Stimulated activated CD4-positive, alpha-beta T cell treated with anti-CD3 and anti-CD28 coated beads, TNF-alpha, amount 100 ng/mL, for 24 hours (primary cell): ENCODE data around the gene FAM221B.

Experiments
- DNase-seq, 3 experiments: peaks; one replicate each; pipeline ENCODE4 v3.0.0-alpha.2; 2020; ENCODE audit warnings: low read depth in 3 of 3

The FAM221B gene

DNA sequence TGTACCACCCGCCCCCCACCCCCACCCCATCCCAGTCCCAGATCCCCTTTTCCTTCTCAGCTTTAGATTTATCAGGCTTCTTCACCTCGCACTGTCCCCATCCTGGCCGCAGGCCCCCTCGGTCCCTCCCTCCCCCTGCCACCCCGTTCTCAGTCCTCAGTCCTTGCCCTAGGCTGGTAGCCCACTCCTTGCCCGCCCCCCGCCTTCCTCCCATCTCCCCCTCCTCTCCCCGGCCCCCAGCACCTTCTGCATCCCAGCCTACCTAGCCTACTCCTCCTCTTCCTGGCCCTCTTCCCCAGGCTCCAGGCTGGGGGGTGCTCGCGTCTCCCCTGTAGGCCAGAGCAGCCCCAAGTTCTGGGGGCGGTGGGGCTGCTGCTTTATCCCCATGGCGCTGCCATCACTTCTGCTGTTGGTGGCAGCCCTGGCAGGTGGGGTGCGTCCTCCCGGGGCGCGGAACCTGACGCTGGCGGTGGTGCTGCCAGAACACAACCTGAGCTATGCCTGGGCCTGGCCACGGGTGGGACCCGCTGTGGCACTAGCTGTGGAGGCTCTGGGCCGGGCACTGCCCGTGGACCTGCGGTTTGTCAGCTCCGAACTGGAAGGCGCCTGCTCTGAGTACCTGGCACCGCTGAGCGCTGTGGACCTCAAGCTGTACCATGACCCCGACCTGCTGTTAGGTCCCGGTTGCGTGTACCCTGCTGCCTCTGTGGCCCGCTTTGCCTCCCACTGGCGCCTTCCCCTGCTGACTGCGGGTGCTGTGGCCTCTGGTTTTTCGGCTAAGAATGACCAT is 36.3 kb downstream of the FAM221B start:
- no peak for DNase-seq

DNA sequence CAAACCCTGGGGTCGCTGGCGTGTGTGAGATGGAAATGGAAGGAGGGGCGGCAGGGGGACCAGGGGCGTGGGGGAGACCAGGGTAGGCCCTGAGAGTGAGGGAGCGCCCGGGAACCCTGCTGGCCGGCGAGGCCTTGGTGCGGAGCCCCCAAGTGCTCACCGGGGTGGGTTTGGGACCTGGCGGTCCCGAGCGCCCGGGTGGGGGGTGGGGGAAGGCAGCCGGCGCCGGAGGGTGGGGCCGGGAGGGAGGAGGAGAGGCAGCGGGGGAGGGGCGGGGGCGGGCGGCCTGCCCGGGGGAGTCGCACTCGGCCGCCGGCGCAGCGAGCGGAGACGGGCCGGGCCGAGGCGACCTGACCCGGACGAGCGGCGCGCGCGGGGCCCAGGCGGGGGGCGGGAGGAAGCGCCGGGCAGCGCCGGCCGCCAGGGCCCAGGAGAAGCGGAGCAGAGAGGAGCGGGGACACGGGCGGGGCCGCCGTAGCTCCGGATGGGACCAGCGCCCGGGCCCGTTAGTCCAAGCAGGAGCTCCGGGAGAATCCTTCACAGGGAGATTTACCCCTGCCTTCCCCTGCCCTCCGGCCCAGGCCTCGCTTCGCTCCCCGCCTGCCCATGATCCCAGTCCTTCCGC is 37.1 kb downstream of the FAM221B start, which contains the start of gene NPR2:
NPR2 (plus strand) TSS at position 295 of the 625 bp plus-strand sequence. CDS start 818 bp downstream, outside the sequence.
- no peak for DNase-seq

DNA sequence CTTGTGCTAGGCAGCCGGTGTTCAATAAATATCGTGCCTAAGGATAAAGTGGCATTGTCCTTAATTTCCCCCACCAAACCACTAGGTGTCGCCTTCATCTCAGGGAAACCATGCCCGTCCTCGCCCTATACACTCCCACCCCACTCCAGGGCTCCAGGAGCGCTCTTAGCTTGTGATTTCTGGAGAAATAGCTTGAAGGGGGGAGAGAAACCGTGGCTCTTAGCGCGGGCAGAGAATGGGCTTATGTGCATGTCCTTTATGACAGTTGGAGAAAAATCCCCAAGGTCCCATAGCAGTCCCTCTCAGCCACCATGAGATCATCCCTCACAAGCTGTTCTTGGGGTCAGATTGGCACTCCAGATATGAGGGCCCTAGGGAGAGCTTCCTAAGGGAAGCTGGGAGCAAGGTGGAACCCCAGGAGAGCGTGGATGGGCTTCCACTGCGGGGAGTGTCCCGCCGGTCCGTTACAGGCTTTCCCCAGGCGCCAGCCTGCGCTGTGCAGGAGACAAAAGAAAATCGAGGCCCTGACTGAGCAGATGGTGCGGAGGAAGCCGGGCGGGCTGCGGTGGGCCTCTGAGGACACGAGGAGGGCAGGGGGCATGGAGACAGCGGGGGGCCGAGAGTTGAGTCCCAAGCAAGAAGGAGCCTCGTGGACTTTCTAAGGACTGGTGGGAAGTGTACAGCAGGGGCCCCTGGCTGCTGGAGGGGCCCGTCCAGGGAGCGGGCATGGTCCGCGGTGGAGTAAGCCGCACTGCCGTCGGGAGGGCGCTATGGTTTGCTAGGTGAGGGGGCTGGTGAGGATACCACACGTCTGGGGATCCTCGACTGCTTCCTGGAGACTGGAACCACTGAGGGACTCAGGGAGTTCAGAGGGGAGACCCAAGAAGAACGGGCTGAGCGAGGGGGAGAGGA is 37.9 kb downstream of the FAM221B start:
- peak; percentile 18 to 34 (median 34) for DNase-seq

DNA sequence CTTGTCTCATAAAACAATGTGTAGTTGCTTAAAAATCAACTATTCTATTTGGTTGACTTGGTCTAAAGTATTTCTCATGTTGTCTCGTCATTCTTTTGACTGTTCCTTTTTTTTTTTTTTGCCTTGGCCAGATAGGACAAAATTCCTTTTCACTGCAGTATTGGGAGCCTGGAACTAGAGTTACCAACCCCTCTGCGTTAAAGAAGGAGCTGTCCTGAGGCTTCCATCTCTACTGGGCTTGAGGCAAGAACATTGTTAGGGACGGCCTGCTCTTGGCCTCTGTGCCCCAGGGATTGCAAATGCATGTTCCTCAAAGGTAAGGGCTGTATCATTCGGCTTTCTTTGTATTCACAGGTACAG is 38.5 kb downstream of the FAM221B start:
- DNase-seq, result no peak

DNA sequence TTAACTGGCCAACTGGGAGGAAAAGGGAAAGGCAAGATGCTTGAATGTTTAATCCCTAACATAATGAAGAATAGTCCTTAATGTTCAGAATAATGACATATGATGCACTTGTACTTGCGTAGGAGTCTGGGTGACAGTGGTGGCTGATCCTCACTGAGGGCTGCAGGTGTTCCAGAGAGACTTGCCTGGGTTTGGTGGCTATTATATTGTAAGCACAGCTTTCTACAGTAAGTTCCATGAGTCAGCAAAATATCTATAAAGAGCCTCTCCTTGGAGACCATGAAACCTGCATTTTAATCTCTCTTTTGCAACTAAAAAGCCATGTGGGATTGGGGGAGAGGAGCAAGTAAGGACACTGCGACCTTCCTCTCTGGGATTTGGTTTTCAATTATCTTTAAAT is 39.0 kb downstream of the FAM221B start:
- DNase-seq, result no peak

DNA sequence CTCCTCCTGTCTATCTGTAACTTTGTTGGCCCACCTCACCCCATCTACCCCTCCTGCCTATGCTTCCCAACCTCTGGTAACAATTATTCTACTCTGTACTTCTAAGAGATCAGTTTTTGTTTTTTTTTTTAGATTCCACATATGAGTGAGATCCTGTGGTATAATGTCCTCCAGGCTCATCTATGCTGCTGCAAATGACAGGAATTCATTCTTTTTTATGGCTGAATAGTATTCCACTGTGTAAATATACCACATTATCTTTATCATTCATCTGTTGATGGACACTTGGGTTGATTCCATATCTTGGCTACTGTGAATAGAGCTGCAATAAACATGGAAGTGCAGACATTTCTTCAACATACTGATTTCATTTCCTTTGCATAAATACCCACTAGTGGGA is 45.1 kb downstream of the FAM221B start:
- no peak for DNase-seq

DNA sequence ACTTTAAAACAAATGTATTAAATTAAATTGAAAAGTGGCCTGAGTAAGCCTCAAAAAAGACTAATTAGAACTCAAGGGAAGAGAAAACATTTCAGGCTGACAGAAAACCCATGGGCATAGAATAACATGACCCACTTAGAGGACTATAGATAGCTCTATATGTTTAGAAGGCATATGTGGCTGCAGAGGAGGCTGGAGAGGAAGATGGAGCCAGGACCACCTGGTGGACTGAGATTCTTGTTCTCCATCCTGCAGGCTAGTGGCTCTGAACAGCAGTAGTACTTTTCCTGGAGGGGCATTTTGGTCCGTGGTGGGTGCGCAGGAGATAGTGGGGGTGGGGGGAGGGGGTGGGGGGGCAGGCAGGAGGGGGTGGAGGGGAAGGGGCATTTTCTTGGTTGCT is 47.5 kb downstream of the FAM221B start:
- no peak for DNase-seq

DNA sequence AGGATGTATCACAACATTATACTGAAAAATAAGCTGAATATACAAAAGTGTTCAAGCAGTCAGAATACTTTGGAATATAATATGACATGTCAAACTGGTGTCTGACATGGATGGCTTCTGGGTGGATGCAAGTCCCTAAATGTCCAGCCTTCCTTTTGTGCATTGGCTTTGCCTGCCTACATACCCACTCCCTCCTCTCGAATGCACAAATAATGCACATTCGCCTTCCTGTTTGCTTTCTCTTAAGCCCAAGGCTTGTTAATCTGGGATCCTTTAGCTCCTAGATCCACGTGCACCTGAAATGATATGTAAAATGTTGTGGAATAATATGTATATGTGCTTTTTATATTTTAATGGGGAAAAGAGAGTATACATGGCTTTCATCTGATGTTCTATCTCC is 50.0 kb downstream of the FAM221B start:
- DNase-seq, result no peak

DNA sequence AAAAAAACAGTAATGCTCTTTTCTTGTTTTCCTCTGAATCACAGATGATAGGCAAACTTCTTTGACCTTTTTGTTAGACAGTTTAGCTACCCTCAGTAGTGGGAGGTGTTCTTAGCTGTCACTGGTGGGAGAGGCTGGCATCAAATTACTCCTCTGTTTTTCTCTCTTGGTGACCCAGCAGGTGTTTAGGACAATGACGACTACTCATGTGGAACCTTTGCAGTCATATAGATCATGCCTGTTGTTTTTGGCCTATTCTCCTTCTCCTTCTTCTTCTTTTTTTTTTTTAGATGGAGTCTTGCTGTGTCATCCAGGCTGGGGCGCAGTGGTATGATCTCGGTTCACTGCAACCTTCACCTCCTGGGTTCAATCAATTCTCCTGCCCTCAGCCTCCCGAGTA is 52.5 kb downstream of the FAM221B start:
- DNase-seq, result no peak

DNA sequence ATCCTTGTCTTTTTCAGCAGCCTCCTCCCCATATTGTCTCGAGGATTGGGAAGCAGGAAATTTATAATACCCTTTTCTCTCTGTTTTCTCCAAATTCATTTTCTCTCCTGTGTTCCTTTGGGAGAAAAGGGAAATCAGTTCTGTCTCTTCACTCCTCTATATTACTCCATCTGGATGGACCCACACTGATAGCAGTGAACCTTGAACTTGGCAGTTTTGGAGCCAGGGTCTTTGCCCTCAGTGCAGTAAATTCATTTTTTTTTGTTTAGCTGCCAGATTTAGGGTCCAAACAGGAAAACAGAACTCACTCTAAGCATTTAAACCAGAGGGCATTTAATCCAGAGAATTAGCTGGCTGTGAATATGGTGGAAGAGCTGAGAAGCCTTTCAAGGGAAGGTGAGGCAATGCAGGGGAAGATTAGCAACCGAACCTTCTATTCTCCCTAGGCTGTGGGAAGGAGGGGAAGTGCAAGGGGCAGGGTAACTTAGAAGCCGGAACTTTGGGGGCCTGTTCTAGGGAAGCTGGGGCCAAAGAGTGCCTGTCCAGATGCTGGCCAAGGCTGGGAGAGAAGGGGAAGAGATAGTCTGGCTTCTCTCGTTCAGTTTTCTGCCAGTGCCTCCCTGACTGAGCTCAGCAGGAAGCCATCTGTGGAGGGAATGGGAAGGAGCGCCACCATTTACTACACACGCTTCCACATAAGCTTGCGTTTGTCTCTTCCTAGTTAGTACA is 53.5 kb downstream of the FAM221B start:
- no peak for DNase-seq

DNA sequence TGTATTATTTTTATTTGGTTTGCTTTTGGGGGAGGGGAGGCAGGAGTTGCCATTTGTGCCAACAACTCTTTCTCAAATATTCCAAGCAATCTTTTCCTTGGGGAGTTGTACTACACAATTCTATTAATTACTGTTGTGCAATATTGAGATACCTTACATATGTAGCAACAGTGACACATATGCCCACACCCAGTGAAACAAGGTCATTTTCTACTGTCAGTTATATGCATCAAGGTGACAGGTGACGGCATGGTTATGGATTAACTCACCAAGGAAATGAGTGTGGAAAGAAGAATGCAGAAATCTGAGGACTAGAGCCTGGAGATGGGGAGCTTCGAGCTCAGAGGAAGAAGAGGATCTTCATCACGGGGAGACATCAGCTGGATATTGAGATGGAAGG is 56.6 kb downstream of the FAM221B start:
- DNase-seq, result no peak

DNA sequence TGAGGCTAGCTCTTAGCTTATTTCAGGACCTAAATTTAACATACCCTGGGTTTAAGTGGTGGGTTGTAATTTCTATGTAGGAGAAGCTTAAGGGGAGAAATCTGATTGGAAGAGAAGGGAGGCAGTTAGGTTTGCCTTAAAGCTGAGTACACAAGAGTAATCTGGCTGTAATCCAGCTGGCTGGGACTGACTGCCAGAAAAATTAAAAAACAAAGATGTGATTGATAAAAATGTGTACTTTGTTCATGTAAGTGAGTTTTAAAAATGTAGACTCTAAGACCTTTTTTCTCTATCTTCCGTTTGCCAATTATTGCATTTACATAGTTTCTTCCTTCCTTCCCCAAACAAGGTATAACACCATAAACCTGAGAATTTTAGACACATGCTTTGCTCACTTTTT is 57.0 kb downstream of the FAM221B start:
- no peak for DNase-seq

DNA sequence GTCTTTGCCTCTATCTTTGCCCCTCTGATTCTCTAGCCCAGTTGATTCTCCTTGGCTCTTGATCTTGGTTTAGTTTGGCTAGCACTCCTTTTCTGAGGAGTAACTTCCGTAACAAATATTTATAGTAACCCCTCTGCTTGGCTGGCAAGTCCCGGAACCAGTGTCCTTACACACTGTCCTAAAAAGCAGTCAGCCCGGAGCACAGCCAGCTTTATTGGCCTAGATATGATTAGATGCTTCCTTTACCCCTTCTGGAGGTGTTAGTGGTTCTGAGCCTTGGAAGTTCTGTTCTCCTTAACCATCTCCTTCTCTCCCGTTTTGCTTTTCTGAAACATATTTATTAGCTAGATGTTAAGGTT is 57.5 kb downstream of the FAM221B start:
- DNase-seq, result no peak

DNA sequence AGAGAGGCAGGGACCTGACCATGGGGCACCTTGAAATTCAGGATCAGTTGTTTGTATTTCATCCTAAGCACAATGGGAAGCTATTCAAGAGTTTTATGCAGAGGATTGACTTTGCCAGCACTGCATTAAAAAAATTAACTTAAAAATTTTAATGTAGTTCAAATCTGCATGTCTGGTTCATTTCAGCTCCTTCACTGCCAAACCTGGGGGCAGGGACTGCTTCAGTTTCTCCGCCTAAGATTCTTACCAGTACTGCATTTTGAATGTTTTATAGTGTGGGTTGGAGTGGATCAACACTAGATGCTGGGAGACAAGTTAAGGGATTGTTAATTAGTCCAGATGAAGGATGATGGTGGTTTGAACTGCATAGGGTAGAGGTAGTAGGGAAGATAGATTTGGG is 58.8 kb downstream of the FAM221B start:
- DNase-seq, result no peak

DNA sequence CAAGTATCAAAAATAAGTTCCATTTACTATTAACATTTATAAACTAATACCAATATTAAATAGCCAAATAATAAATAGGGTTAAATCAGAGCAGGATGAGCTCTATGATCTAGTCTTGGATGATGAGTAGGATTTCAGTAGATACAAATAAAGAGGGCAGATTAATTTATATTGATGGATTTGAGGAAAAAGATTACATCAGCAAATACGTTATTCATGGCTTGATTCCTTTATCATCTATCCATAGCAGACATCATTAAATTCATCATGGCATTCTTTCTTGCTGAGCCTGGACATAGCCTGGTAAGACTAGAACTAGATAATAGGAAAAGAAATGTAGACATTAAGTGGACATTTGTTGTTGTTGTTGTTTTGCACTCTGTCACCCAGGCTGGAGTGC is 61.1 kb downstream of the FAM221B start:
- DNase-seq, result no peak

DNA sequence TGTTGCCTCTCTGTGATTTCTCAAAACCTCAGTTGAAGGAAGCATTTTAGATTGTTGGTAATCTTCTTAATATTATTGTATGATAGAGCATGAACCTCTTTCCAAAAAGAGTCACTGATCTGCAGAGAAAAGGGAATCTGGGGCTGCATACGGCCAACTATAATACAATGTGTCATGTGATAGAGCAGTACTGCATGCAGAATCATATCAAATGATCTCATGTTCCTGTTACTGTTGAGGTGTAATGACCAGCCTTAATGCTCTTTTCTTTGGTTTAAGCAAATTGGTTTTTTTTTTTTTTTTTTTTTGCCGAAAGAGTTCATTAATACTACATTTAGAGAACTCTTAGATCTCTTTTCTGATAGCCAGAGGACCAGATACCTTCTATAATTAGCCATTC is 61.5 kb downstream of the FAM221B start:
- no peak for DNase-seq
